Testis (tissue), 3 donors: ENCODE measurements around the gene FBXO17. TPM values are rescaled to one million over a fixed set of nuclear protein-coding genes. Genes with fewer than 3 reads are reported as not detected.
A peak's percentile ranks its signal among the peaks of the same experiment; 100 is the strongest.

ENCODE experiments used
- DNase-seq: peaks from one replicate; pipeline ENCODE4 v3.0.0-alpha.2; 2019
- H3K27ac ChIP-seq, 2 donors: fragments of 200-600 bp; sonication (generic); one replicate each; pipeline ENCODE4 v1.5.1; 2019
- H3K27me3 ChIP-seq: fragments of 200-600 bp; sonication (generic); one replicate; pipeline ENCODE4 v1.5.1; 2019
- H3K36me3 ChIP-seq: fragments of 200-600 bp; sonication (generic); one replicate; pipeline ENCODE4 v1.5.1; 2017; ENCODE audit warnings: low read depth; ENCODE audit errors: missing control alignments
- H3K4me1 ChIP-seq: fragments of 200-600 bp; sonication (generic); one replicate; pipeline ENCODE4 v1.5.1; 2019
- H3K4me3 ChIP-seq, 2 donors: fragments of 200-600 bp; sonication (generic); one replicate each; pipeline ENCODE4 v1.5.1; 2017 to 2019
- H3K9me3 ChIP-seq: fragments of 200-600 bp; sonication (generic); one replicate; pipeline ENCODE4 v1.5.1; 2017
- CTCF ChIP-seq, 3 experiments: fragments of 450-650 bp in 2 of 3; fragments of 200-600 bp in 1 of 3; sonication (generic) in 1 of 3; IDR thresholded peaks; one replicate each; pipeline ENCODE4 v1.5.1; 2016 to 2019; ENCODE audit warnings: antibody characterized with exemption in 3 of 3, mild to moderate bottlenecking in 2 of 3, moderate library complexity in 1 of 3
- POLR2A ChIP-seq: fragments of 450-650 bp; IDR thresholded peaks from one replicate; pipeline ENCODE4 v1.6.1; 2017; ENCODE audit warnings: antibody characterized with exemption, mild to moderate bottlenecking, moderate library complexity
- WGBS, 2 donors: methylation state at CpG; one replicate each; pipeline ENCODE4 v1.1.5; 2018; 5-methylcytosine and 5-hydroxymethylcytosine counted together
- intact Hi-C: fragments of 100-400 bp; cut with DNase I; formaldehyde crosslinking; loops from one replicate; pipeline ENCODE4 v1.15.1; 2023; ENCODE audit warnings: low total_unique reads
- polyA plus RNA-seq: library from polyadenylated mRNA; stranded (reverse); fragments of 350-450 nt; fragmentation: Illumina TruSeq; extraction: RNeasy Lipid Tissue Mini Kit (QIAGEN cat#74804); gene quantifications from one replicate; pipeline ENCODE4 v1.2.3, GENCODE V29; 2014; ENCODE audit warnings: low read depth, low replicate concordance; ENCODE audit not compliant: insufficient read depth
- total RNA-seq, 2 donors: library from RNA; depleted of rRNA; stranded (reverse); fragments of >200 nt; gene quantifications; one replicate each; pipeline ENCODE4 v1.2.3, GENCODE V29; 2016

The FBXO17 gene
- total and polyA plus RNA-seq, 3 donors from 2014 or later: 10.3 to 14.2 (median 11.8) TPM

- WGBS, 2 donors: 19 to 21% methylated on average over 10 to 53 of the region's 72 CpGs
- Histone ChIP-seq H3K4me3 (peak overlapping the region; percentile 42 to 50), H3K27me3 (no peaks in the 10 kb centered on the region), H3K4me1 (no peaks in the 10 kb centered on the region), H3K36me3 (no peaks in the 10 kb centered on the region), H3K9me3 (no peaks in the 10 kb centered on the region), H3K27ac (no peak overlapping the region)
- intact Hi-C loops: no loop called here
- DNase-seq: peak; percentile 97
- no peak for TF ChIP-seq CTCF (IDR thresholded peaks at IDR 0.05)
- TF ChIP-seq POLR2A: no peak
Observed at GRCh38 chr19:38949580-38950367, 25.8 kb downstream of the FBXO17 start.

- no peak for DNase-seq
- no peaks in the 10 kb centered on the region for H3K9me3 ChIP-seq
- no peak overlapping the region for H3K4me3 ChIP-seq
- H3K36me3 ChIP-seq: no peaks in the 10 kb centered on the region
- TF ChIP-seq POLR2A (no peak), CTCF (IDR thresholded peaks at IDR 0.05) (no peak)
- intact Hi-C loops: no loop called here
- 63 to 84% methylated on average over 3 to 11 of the region's 11 CpGs for WGBS, 2 donors
- no peak overlapping the region for H3K27ac ChIP-seq
- H3K27me3 ChIP-seq: no peaks in the 10 kb centered on the region
- H3K4me1 ChIP-seq: no peaks in the 10 kb centered on the region
Observed at GRCh38 chr19:38946229-38947010, 29.1 kb downstream of the FBXO17 start.

- no peak for TF ChIP-seq POLR2A
- no peak for TF ChIP-seq CTCF (IDR thresholded peaks at IDR 0.05)
- no peaks in the 10 kb centered on the region for H3K9me3 ChIP-seq
- DNase-seq: no peak
- H3K27me3 ChIP-seq: no peaks in the 10 kb centered on the region
- no peak overlapping the region for H3K27ac ChIP-seq
- no peak overlapping the region for H3K4me3 ChIP-seq
- no peaks in the 10 kb centered on the region for H3K36me3 ChIP-seq
- no peaks in the 10 kb centered on the region for H3K4me1 ChIP-seq
- intact Hi-C loops: no loop called here
- 82 to 95% methylated on average over 2 to 3 of the region's 3 CpGs for WGBS, 2 donors
Observed at GRCh38 chr19:38945562-38946228, 29.8 kb downstream of the FBXO17 start.

GRCh38 chr19:38944981-38945506, 30.5 kb downstream of the FBXO17 start:
- intact Hi-C loops: no loop called here
- no peak for DNase-seq
- WGBS, 2 donors: 66 to 100% methylated on average over 2 to 11 of the region's 12 CpGs
- no peaks in the 10 kb centered on the region for H3K4me1 ChIP-seq
- H3K27me3 ChIP-seq: no peaks in the 10 kb centered on the region
- no peak overlapping the region for H3K27ac ChIP-seq
- no peaks in the 10 kb centered on the region for H3K9me3 ChIP-seq
- TF ChIP-seq POLR2A (no peak), CTCF (IDR thresholded peaks at IDR 0.05) (no peak)
- H3K36me3 ChIP-seq: no peaks in the 10 kb centered on the region
- H3K4me3 ChIP-seq: no peak overlapping the region
